ENCODE measurements around the gene MICU2.

DNA sequence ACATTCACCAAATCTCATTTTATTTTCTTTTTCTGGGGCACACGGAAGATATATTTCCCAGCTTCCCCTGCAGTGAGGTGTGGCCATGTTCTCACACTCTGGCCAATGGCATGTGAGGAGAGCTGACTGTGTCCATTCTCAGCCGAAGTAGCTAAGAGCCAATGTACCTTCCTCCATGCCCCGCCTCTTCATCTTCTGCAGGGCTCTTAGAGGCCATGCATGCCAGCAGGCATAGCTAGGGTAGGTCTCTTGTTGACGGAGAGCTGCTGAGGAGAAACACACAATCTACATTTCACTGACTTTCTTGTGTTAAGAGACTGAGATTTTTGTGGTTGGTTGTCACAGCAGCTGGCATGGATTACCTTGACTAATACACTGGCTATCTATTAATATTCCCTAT lies 9.8 kb upstream of the MICU2 start:
- TF ChIP-seq, protein P1, sequence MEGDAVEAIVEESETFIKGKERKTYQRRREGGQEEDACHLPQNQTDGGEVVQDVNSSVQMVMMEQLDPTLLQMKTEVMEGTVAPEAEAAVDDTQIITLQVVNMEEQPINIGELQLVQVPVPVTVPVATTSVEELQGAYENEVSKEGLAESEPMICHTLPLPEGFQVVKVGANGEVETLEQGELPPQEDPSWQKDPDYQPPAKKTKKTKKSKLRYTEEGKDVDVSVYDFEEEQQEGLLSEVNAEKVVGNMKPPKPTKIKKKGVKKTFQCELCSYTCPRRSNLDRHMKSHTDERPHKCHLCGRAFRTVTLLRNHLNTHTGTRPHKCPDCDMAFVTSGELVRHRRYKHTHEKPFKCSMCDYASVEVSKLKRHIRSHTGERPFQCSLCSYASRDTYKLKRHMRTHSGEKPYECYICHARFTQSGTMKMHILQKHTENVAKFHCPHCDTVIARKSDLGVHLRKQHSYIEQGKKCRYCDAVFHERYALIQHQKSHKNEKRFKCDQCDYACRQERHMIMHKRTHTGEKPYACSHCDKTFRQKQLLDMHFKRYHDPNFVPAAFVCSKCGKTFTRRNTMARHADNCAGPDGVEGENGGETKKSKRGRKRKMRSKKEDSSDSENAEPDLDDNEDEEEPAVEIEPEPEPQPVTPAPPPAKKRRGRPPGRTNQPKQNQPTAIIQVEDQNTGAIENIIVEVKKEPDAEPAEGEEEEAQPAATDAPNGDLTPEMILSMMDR (conservative IDR thresholded peaks at IDR 0.05; ENCODE audit: low read depth, low read length): no peak
- TF ChIP-seq EZH2 (IDR thresholded peaks at IDR 0.05; ENCODE audit: borderline replicate concordance, low read depth, low read length, poor library complexity, severe bottlenecking): no peak

Measured in A673 (cell line).